SKM-1 treated with dmso at 0.1 percent for 144 hours (cell line): ENCODE results near the gene GLCE.
"Not testable (repeated sequence)": the region's sequence is repeated elsewhere in the genome, so short reads cannot be mapped to it uniquely, and the experiment has no call there.

Source experiments
- DNase-seq: peaks from one replicate; lab custom pipeline; 2025; ENCODE audit not compliant: unreplicated experiment; lab: John Stamatoyannopoulos, UW

Gene GLCE

DNA sequence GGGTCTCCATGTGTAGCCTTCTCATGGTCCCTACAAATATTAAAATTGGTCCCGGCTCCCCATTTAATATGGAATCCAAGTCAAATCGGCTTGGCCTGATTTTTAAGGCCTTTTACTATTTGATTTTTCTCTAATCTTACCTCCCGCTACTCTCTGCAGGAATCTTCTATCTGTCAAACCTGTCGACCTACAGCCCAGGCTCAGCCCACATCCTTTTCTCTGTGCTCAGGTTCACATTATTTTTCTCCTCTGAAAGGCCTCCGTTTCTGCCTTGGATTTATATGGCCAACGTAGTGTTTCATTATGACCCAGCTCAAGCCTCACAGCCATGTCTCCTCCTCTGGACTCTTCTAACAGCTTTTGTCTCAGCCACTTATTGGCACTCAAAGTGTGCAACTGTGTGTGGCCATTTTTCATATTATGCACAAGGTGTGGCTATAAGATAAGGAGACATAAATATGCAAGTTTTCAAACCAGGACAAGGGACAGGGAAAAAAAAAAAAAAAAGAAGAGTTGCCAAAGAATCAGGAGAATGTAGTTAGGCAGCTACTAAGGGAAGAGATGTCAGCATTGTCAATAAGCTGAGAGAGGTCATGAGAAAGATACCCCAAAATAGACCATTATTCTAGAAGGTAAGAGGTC is 2.1 kb upstream of the GLCE start:
- no peak for DNase-seq

DNA sequence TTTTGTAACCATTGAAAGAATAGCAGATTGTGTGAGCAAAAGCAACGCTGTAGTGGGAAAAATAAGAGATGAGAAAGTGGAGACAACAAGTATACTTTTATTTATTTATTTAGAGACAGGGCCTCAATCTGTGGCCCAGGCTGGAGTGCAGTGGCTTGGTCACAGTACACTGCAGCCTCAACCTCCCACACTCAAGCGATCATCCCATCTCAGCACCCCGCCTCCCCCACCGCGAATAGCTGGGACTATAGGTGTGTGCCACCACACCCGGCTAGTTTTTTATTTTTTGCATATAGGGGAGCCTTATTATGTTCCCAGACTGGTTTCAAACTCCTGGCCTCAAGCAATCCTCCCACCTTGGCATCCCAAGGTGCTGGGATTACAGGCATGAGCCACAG is 1.6 kb upstream of the GLCE start:
- no peak for DNase-seq

DNA sequence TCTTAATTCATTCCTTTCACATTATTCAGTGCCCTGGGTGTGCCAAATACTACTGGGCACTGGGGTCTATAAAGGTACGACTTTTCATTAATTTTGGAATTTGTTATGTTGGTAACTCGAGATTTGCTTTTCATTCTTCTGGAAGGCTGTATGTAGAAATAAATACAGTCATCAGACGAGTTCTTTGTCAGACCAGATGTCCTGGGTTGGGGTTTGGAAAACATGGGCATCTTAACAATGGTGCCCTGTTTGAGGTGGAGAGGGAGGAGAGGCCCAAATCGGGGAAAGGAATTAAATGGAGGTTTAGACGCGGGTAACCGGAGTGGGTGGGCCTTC is 662 bp upstream of the GLCE start:
- no peak for DNase-seq

DNA sequence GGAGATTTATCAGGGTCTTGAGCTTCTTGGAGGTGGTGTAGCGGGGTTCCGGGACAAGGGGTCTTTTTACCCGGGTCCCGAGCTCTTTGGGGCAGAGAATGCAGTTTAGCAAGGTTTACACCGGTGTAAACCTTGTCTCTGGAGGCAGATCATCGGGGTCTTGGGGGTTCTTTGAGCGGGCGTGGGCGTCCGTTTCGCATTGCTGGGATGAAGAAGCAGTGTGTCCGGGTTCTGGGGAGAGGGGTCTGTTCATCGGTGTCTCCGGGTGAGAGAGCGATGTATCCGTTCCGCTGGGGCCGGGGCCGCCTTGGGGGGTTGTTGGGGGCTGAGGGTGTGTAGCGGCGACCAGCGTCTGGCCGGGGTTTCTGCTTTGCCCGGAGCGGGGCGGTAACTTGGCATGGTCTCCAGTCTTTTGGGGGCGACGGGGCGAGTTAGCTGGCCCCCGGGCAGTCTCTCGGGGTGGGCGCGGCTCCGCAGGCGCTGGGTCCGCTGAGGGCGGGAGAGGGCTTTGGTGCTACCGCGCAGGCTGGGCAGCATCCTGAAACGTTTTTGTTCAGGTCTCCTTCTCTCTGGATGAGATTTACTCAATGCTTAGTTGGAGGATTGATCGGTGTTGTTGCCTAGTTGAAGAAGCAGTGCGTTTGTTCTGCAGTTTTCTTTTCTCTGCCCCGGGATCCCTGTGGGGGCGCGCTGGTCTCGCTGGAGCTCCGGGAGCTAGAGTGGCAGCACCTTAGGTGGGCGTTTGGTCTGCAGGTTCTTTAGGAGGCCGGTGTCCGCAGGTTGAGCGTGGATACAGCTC is 843 bp downstream of the GLCE start:
- DNase-seq: peak; percentile 29

DNA sequence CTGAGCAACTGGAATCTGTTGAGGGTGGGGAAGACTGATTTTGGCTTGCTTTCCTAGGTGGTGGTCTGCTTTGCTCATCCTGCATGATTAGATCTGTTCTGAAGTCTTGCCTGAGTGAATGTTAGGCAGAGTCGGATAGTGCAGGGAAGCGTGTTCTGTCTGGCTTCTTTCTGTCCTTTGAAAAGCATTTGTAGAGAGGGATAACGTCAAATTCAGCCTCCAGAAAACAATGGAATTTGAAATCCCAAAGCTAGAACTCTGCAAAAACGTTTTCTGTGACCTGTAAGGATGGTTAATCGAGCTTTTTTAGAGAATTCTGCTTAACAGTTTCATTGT is 1.4 kb downstream of the GLCE start:
- no peak for DNase-seq

DNA sequence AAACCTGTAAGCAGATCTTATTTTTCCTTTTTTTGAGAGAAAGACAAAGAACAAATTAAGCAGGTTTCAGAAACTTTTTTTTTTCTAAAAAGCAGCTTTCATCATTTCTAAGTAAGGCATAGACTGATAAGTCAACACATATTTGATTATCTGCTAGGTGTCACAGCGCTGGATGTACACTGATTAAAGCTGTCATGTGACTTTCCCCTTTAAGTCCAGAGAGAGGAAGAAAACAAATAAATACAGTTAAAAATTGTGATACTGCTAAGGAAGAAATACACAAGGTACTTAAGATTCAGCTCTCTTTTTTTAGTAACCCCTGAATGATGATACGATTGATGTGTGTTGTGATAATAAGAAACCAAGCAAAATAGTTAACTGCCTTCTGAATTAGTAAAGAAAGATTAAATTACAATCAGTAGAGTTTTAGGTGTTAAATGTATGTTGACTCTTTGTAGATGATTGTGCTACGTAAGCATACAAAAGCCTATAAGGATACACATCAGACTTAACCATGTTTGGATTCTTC is 2.8 kb downstream of the GLCE start:
- DNase-seq: no peak

DNA sequence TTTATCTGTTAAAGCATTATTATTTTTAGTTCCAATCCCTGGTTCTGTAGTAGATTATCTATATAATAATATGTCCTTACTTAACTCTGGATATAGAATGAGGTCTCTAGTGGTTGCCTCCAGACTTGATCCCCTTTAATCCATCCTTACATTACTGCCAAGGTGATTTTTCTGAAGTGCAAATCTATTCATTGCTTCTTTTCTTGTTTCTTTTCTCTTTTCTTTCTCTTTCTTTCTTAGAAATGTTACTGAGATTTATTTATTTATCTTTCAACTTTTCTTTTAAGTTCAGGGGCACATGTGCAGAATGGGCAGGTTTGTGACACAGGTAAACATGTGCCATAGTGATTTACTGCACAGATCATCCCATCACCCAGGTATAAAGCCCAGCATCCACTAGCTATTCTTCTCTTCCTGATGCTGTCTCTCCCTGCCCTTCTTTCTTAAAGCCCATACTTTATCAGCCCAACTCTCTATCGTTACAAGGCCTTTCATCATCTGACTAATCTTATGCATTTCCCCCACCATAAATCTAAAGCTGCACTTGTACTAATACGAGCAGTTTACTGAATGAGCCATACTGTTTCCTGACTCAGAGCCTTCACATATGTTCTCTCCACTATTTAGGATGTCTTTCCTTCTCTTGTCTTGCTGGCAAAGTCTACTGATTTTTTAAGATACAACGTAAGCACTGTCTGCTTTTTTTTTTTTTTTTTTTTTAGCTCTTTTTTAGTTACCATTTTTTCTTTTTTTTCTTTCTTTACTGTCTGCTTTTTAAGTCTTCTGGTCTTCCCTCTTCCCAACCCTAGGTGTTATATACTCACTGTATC is 4.6 kb downstream of the GLCE start:
- no peak for DNase-seq

DNA sequence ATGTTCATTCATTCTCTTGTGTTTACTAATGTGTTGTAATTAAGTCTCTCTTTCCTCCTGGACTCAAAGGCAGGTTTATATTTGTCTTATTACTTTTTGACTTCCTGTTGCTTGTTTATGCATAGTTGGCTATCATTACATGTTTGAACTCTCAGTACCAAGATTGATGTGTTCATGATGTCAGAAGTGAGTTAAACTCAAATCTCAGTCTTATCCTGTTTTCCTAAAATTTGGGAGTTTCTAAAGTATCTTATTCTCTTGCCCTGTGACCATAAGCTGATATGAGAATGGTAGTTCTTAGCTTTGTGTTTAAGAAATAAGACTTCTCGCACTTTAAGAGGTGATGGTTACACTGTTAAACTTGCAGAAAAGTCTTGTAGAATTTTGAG is 5.2 kb downstream of the GLCE start:
- DNase-seq: no peak

DNA sequence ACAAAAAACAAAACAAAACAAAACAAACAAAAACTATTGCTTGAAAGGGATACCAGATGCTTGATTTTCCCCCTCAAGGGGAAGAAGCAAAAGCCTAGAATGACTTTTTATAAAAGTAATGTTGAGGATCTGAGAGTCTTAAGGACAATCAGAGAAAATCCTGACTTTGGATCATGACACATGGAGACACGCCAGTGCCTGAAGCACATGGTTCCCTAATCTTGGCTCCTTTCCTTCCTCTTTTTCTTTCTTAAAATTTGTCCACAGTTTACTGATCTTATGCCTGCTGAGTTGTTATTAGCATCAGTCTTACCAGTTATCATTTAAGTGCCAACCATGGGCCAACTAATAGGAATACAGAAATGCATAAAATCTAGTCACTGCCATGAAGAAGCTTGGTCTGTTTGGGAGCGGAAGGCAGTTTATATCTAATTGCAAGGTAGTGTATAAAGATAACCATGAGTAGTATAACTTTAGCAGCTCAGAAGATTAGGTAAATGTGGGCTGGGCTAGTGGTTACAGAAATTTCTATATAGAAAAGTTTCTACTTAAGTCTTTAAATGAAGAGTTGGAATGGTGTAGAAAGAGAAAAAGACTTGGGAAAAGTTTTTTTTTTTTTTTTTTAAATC is 6.9 kb downstream of the GLCE start:
- DNase-seq: peak; percentile 50

DNA sequence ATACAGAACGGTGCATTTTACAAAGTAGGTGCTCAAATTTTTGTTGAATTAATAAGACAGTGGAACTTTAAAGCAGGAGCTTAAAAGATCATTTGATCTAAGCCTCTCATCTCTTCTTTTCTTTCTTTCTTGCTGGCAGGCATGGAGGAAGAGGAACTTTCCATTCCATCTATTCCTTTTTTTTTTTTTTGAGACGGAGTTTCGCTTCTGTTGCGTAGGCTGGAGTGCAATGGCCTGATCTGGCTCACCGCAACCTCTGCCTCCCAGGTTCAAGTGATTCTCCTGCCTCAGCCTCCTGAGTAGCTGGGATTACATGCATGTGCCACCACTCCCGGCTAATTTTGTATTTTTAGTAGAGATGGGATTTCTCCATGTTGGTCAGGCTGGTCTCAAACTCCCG is 7.9 kb downstream of the GLCE start:
- not testable (repeated sequence) for DNase-seq

DNA sequence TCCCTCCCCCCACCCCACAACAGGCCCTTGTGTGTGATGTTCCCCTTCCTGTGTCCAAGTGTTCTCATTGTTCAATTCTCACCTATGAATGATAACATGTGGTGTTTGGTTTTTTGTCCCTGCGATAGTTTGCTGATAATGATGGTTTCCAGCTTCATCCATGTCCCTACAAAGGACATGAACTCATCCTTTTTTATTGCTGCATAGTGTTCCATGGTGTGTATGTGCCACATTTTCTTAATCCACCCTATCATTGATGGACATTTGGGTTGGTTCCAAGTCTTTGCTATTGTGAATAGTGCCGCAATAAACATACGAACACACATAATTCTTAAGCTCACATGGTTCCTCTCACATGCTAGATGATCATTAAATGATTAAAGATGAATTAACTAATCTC is 9.1 kb downstream of the GLCE start:
- not testable (repeated sequence) for DNase-seq

DNA sequence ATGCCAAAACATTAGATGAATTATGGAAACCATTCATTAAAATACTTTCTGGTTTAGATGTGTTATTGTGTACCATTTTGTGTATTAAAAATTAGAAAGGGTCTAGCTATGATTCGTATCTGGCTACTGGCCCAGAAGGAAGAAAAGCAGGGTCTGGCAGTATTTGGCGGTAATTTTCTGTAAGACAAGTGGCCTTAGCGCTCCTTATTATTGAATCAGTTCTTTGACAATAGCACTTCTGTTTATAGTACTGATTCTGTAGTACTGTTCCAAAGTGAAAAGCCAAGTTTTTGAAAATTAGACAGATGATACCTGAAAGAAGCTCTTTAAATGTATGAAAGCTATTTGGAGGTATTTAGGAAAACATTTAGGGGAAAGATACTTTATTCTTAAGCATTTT is 10.2 kb downstream of the GLCE start:
- no peak for DNase-seq

DNA sequence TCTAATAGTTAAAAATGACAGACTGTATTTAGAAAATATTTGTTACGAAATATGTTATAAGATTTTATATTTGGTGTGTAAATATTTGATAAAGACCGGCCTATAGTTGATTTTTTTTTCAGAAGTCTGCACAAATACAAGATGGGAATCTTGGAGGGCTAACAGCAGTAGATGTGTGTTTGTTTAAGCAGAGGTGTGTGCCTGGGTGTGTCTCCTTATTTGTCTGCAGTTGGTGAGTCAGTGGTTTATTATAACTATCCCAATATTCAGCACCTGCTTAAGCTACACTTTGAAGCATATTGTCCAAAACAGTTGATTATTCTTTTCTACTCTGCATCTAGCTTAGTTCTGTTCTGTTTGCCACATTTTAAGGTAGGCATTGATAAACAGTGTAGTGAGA is 12.4 kb downstream of the GLCE start:
- no peak for DNase-seq

DNA sequence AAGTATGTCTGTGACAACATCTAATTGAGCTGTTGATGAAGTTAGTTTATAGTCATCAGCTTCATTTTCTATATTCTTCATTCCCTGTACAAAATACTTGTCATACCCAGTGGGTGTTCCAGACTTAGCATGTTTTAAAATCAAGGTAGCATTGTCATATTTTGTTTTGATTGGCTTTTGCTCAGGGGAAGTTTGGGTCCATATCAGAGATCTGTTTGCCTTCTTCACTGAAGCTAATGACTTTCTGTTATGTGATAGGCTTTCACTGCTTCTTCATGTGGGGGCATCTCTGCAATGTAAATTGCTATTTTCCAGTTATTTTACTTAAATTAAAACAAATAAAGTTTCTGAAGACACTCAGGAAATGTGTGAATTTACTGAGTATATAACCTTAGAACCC is 15.1 kb downstream of the GLCE start:
- DNase-seq: no peak

DNA sequence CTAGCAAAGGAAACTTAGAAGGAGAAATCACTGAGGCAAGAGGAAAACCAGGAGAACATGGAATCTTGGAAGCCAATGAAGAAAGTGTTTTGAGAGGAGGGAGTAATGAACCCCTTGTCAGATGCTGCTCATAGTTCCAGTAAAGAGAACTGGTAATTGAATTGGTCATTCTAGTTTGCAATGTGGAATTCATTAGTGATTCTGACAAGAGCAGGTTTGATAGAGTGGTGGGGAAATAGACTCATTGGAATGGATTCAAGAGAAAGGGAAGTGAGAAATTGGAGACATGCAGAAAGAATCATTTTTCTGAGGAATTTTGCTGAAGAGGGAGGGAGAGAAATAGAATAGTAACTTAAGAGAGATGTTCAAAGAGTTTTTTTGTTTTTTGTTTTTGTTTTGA is 21.0 kb downstream of the GLCE start:
- DNase-seq: no peak

DNA sequence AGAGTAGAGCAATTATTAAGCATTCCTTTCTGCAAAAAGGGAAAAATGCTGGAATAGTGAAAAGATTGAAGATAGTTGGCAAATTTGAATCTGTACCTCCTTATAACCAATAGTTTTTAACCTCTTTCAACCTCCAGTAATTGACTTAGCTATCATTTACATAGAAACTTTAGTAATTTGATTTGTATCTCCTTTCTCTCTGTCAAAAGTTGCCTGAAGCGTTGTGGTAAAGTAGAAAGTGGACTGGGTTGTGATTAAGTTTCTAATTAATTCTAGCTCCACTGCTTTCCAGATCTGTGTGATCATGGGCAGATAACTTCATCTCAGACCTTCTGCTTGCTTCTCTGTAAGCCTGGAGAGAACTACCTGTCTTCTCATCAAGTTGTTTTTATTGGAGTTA is 24.8 kb downstream of the GLCE start:
- DNase-seq: no peak

DNA sequence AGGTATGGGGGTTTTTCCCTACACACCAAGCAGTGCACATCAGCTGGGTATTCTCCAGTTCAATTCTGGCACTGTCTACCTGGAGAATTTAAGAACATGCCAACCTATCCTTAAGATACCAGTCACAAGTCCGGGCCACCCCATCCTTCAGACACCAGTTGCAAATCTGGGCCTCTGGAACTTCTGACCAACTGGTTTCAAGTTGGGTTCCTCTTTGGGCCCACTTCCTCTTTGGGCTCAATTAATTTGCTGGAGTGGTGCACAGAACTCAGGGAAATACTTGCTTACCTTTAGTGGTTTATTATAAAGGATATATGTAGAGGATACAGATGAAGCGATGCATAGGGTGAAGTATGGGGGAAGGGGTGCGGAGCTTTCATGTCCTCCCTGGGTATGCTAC is 25.3 kb downstream of the GLCE start:
- peak; percentile 10 for DNase-seq

DNA sequence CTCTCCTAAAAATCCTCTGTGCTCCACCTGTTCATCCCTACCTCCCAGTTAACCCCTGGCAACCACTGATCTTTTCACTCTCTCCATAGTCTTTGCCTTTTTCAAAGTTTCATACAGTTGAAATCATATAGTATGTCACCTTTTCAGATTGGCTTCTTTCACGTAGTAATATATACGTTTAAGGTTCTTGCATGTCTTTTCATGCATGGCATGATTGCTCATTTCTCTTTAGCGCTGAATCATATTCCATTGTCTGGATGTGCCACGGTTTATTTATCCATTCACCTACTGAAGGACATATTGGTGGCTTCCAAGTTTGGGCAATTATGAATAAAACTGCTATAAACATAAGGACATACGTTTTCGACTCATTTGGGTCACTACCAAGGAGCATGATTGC is 28.7 kb downstream of the GLCE start:
- DNase-seq: no peak

DNA sequence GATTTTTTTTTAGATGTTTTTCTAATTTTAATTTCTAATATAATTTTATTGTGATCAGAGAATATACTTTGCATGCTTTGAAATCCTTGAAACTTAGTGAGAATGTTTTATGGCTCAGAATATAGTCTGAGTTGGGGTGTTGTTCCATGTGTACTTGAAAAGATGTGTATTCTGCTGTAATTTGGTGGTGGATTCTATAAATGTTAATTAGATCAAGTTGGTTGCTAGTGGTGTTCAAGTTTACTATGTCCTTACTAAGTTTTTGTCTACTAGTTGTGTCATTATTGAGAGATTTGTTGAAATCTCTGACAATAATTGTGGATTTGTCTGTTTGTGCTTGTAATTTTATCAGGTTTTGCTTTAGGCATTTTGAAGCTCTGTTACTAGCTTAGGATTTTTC is 29.7 kb downstream of the GLCE start:
- no peak for DNase-seq

DNA sequence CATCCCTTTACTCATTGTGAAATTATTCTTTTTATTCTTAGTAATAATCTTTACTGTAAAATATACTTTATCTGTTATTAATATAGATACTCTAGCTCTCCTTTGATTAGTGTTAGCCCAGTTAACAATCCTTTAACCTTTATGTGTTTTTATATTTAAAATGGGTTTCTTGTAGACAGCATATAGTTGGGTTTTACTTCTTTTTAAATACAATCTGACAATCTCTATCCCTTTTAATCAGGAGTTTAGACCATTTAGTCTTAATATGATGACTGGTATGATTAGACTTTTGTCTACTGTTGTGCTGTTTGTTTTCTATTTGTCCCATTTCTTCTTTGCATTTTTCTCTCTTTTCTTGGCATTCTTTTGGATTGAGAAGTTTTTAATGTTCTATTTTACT is 30.1 kb downstream of the GLCE start:
- no peak for DNase-seq

DNA sequence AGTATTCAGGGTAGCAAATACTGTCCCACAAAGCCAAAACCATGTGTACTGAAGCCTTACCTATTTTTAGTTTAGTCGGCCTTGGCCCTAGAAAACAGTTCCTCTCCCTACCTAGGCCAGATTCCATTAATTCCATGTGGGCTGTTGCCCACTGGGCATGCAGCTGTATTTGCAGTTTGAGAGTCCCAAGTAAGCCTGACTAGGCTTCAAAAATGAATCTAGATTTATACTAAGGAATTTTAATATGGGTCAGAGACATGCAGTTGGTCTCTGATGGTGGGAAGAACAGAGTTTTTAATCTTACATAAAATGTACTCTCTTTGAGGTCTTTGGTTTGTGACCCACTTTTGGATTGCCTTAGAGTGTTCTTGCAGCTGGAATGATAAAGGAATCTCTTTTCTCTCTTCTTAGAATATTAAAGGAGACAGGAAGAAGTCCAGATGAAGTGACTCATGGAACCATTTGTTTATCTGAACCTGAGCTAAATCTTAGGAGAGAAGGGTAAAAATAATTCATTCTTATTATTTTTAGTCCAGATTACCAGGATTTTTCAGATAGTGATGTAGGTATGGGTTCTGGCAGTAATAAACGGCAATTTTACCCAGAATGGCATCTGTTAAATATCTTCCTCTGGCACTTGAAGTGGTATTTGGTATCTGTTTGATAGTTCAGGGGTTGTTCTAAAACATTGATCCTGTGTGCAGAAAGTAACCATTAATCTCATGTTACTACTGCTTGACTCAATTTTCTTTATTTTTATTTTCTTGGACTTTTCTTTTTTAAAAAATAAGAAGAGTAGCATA is 33.8 kb downstream of the GLCE start:
- no peak for DNase-seq
